HEK293 (cell line): ENCODE results near the gene LRP1.

Source experiments
- CTCF ChIA-PET: fragments of 350-600 bp; formaldehyde crosslinking; extraction: SDS; loops from one replicate; lab custom pipeline; 2021; ENCODE audit warnings: antibody characterized with exemption; lab: Yijun Ruan, JAX
- POLR2A ChIA-PET: fragments of 300-600 bp; formaldehyde crosslinking; extraction: SDS; loops from one replicate; lab custom pipeline; 2020; ENCODE audit warnings: antibody characterized with exemption, inconsistent platforms; lab: Yijun Ruan, JAX
- H3K27ac ChIP-seq: fragments of 200-500 bp; sonication (Bioruptor generic); 2 replicates; pipeline ENCODE4 v1.5.1; 2014; ENCODE audit warnings: low read depth, low read length, control low read depth, inconsistent platforms; ENCODE audit errors: extremely low read depth
- H3K36me3 ChIP-seq, 2 experiments: fragments of 200-500 bp in 1 of 2; sonication (Bioruptor generic) in 1 of 2; 1 replicate in 1 of 2; 2 replicates in 1 of 2; pipeline ENCODE4 v1.5.1; 2014 to 2017; ENCODE audit warnings: inconsistent platforms in 2 of 2, low read length in 2 of 2; ENCODE audit not compliant: control insufficient read depth in 2 of 2, insufficient read depth in 1 of 2
- H3K4me1 ChIP-seq: fragments of 200-500 bp; sonication (Bioruptor generic); 2 replicates; pipeline ENCODE4 v1.5.1; 2014; ENCODE audit warnings: mild to moderate bottlenecking, low read length, inconsistent platforms; ENCODE audit not compliant: control insufficient read depth, insufficient read depth
- H3K4me3 ChIP-seq: 2 replicates; pipeline ENCODE4 v1.5.1; 2011; ENCODE audit warnings: low read depth, mild to moderate bottlenecking, control low read depth, low read length, moderate library complexity
- H3K9me3 ChIP-seq: fragments of 200-500 bp; sonication (Bioruptor generic); 2 replicates; pipeline ENCODE4 v1.5.1; 2014; ENCODE audit warnings: low read depth, low read length, inconsistent platforms; ENCODE audit not compliant: control insufficient read depth, insufficient read depth
- KLF17 ChIP-seq: fragments of 450-650 bp; formaldehyde crosslinking; IDR thresholded peaks from 2 replicates; pipeline ENCODE4 v1.5.1; 2016; ENCODE audit warnings: missing biosample characterization, missing genetic modification characterization
- MEIS1 ChIP-seq: sonication (generic); formaldehyde crosslinking; IDR thresholded peaks from 2 replicates; pipeline ENCODE4 v1.8.1; 2022; ENCODE audit warnings: missing genetic modification reagents, mild to moderate bottlenecking, borderline replicate concordance
- SALL2 ChIP-seq: fragments of 450-650 bp; formaldehyde crosslinking; IDR thresholded peaks from 2 replicates; pipeline ENCODE4 v1.5.0; 2017; ENCODE audit warnings: missing biosample characterization, mild to moderate bottlenecking, missing genetic modification characterization, borderline replicate concordance
- WT1 ChIP-seq: fragments of 450-650 bp; formaldehyde crosslinking; IDR thresholded peaks from 2 replicates; pipeline ENCODE4 v1.5.1; 2016; ENCODE audit warnings: missing biosample characterization, missing genetic modification characterization
- ZBTB10 ChIP-seq: fragments of 450-650 bp; formaldehyde crosslinking; IDR thresholded peaks from 2 replicates; pipeline ENCODE4 v1.5.1; 2016; ENCODE audit warnings: missing biosample characterization, missing genetic modification characterization
- ZNF132 ChIP-seq: fragments of 450-650 bp; formaldehyde crosslinking; IDR thresholded peaks from 2 replicates; pipeline ENCODE4 v1.5.1; 2017; ENCODE audit warnings: missing biosample characterization, missing genetic modification characterization, borderline replicate concordance
- ZNF146 ChIP-seq: fragments of 450-650 bp; formaldehyde crosslinking; IDR thresholded peaks from 2 replicates; pipeline ENCODE4 v1.5.1; 2016; ENCODE audit warnings: missing biosample characterization, missing genetic modification characterization
- ZNF148 ChIP-seq: fragments of 450-650 bp; formaldehyde crosslinking; IDR thresholded peaks from 2 replicates; pipeline ENCODE4 v1.5.0; 2017; ENCODE audit warnings: missing biosample characterization, missing genetic modification characterization, borderline replicate concordance
- ZNF221 ChIP-seq: fragments of 450-650 bp; formaldehyde crosslinking; IDR thresholded peaks from 2 replicates; pipeline ENCODE4 v1.5.1; 2017; ENCODE audit warnings: missing biosample characterization, missing genetic modification characterization, borderline replicate concordance
- ZNF26 ChIP-seq: fragments of 450-650 bp; formaldehyde crosslinking; IDR thresholded peaks from 2 replicates; pipeline ENCODE4 v1.5.1; 2016; ENCODE audit warnings: missing biosample characterization, missing genetic modification characterization
- ZNF473 ChIP-seq: fragments of 450-650 bp; formaldehyde crosslinking; IDR thresholded peaks from 2 replicates; pipeline ENCODE4 v1.5.1; 2017; ENCODE audit warnings: missing biosample characterization, missing genetic modification characterization
- ZNF501 ChIP-seq: fragments of 450-650 bp; formaldehyde crosslinking; IDR thresholded peaks from 2 replicates; pipeline ENCODE4 v1.5.1; 2016; ENCODE audit warnings: missing biosample characterization, missing genetic modification characterization
- ZNF510 ChIP-seq: fragments of 450-650 bp; formaldehyde crosslinking; IDR thresholded peaks from 2 replicates; pipeline ENCODE4 v1.5.1; 2018; ENCODE audit warnings: mild to moderate bottlenecking, missing genetic modification characterization, missing biosample characterization; ENCODE audit not compliant: insufficient replicate concordance
- ZNF530 ChIP-seq: fragments of 450-650 bp; formaldehyde crosslinking; IDR thresholded peaks from 2 replicates; pipeline ENCODE4 v1.5.1; 2016; ENCODE audit warnings: low read depth, missing biosample characterization, missing genetic modification characterization
- ZNF544 ChIP-seq: fragments of 450-650 bp; formaldehyde crosslinking; IDR thresholded peaks from 2 replicates; pipeline ENCODE4 v1.5.0; 2017; ENCODE audit warnings: missing biosample characterization, missing genetic modification characterization
- ZNF548 ChIP-seq: fragments of 450-650 bp; formaldehyde crosslinking; IDR thresholded peaks from 2 replicates; pipeline ENCODE4 v1.5.1; 2016; ENCODE audit warnings: missing biosample characterization, missing genetic modification characterization
- ZNF580 ChIP-seq: fragments of 450-650 bp; formaldehyde crosslinking; IDR thresholded peaks from 2 replicates; pipeline ENCODE4 v1.5.1; 2016; ENCODE audit warnings: missing biosample characterization, missing genetic modification characterization
- ZNF837 ChIP-seq: fragments of 450-650 bp; formaldehyde crosslinking; IDR thresholded peaks from 2 replicates; pipeline ENCODE4 v1.5.1; 2016; ENCODE audit warnings: missing biosample characterization, missing genetic modification characterization
- ZSCAN18 ChIP-seq: fragments of 450-650 bp; formaldehyde crosslinking; IDR thresholded peaks from 2 replicates; pipeline ENCODE4 v1.5.1; 2016; ENCODE audit warnings: missing biosample characterization, missing genetic modification characterization
- ZSCAN23 ChIP-seq: fragments of 450-650 bp; formaldehyde crosslinking; IDR thresholded peaks from 2 replicates; pipeline ENCODE4 v1.5.1; 2016; ENCODE audit warnings: missing biosample characterization, missing genetic modification characterization

The LRP1 gene

GRCh38 chr12:57142121-57142520, 13.8 kb downstream of the LRP1 start:
- peaks cover 0 to 88% of the 10 kb centered on the region in 2 experiments; a peak in 2 of 3 replicates for H3K36me3 ChIP-seq
- ChIA-PET POLR2A (interaction anchor here (1.2 to 2.9 kb wide), 2 partner anchors 14 to 34 kb away, joined by 3 to 9 read pairs; partner anchors contain the start of gene LRP1), CTCF (interaction anchor here (0.5 to 1.5 kb wide), 7 partner anchors 14 to 93 kb away, joined by 3 to 5 read pairs (median 3); partner anchors contain the start of gene LRP1)
- no peaks in the 10 kb centered on the region for H3K4me1 ChIP-seq
- no peaks in the 10 kb centered on the region for H3K9me3 ChIP-seq
- TF ChIP-seq ZNF837 (tag by site-specific recombination) = no peak
- no peak for TF ChIP-seq ZNF548
- no peak for TF ChIP-seq SALL2 (tag by site-specific recombination)
- no peak for TF ChIP-seq ZNF580
- TF ChIP-seq MEIS1 = no peak
- TF ChIP-seq, all 188 proteins: peak for 0
- H3K27ac ChIP-seq = no peak overlapping the region
- no peak overlapping the region for H3K4me3 ChIP-seq

GRCh38 chr12:57142727-57143126, 14.4 kb downstream of the LRP1 start:
- no peak overlapping the region for H3K4me3 ChIP-seq
- ChIA-PET POLR2A (interaction anchor here (2.9 kb wide), 1 partner anchor 15 kb away, joined by 9 read pairs; the partner anchor contains the start of gene LRP1), CTCF (interaction anchor here (1.0 to 1.5 kb wide), 3 partner anchors 14 to 33 kb away, joined by 3 to 5 read pairs (median 3); no protein-coding TSS in a partner anchor)
- no peaks in the 10 kb centered on the region for H3K4me1 ChIP-seq
- no peaks in the 10 kb centered on the region for H3K9me3 ChIP-seq
- TF ChIP-seq ZNF26 (tag by site-specific recombination) (no peak), WT1 (tag by site-specific recombination) (no peak)
- H3K36me3 ChIP-seq = peaks cover 0 to 93% of the 10 kb centered on the region in 2 experiments; a peak in 2 of 3 replicates
- no peak overlapping the region for H3K27ac ChIP-seq

GRCh38 chr12:57143454-57143853, 15.2 kb downstream of the LRP1 start:
- H3K36me3 ChIP-seq = peaks cover 0 to 95% of the 10 kb centered on the region in 2 experiments; a peak in 2 of 3 replicates
- H3K4me3 ChIP-seq = no peak overlapping the region
- POLR2A ChIA-PET = interaction anchor here (0.9 kb wide), 1 partner anchor 15 kb away, joined by 8 read pairs; the partner anchor contains the start of gene LRP1
- no peak overlapping the region for H3K27ac ChIP-seq
- no peaks in the 10 kb centered on the region for H3K9me3 ChIP-seq
- no peaks in the 10 kb centered on the region for H3K4me1 ChIP-seq
- CTCF ChIA-PET = interaction anchor here (0.7 kb wide), 1 partner anchor 155 kb away, joined by 4 read pairs; no protein-coding TSS in a partner anchor
- no peak for TF ChIP-seq ZSCAN23 (tag by site-specific recombination)
- TF ChIP-seq ZNF221 = no peak
- TF ChIP-seq ZNF544 (tag by site-specific recombination) = no peak
- no peak for TF ChIP-seq ZNF132 (tag by site-specific recombination)
- no peak for TF ChIP-seq ZBTB10
- no peak for TF ChIP-seq ZNF473 (tag by site-specific recombination)
- no peak for TF ChIP-seq ZNF510 (tag by site-specific recombination)
- no peak for TF ChIP-seq ZSCAN18 (tag by site-specific recombination)
- no peak for TF ChIP-seq ZNF146 (tag by site-specific recombination)
- TF ChIP-seq ZNF148 (tag by site-specific recombination) = no peak
- no peak for TF ChIP-seq KLF17 (tag by site-specific recombination)
- no peak for TF ChIP-seq ZNF501
- TF ChIP-seq ZNF530 (tag by site-specific recombination) = no peak
